Upper lobe of left lung (tissue), 6 donors: ENCODE results near the gene TAF15. TPM values are rescaled to one million over a fixed set of nuclear protein-coding genes. Genes with fewer than 3 reads are reported as not detected.

Source experiments
- ATAC-seq, 2 donors: fragments of 200-7000 bp; cut with Tn5 transposase; one replicate each; pipeline ENCODE4 v1.9.1; 2022; ENCODE audit warnings: mild to moderate bottlenecking in 2 of 2, moderate library complexity in 2 of 2; ENCODE audit not compliant: low FRiP score in 2 of 2
- DNase-seq, 2 donors: peaks; one replicate each; pipeline ENCODE4 v3.0.0-alpha.2; 2019 to 2020
- H3K27ac ChIP-seq, 4 donors: fragments of 200-600 bp; sonication (generic); one replicate each; pipeline ENCODE4 v1.5.1; 2016 to 2019
- H3K27me3 ChIP-seq, 4 donors: fragments of 200-600 bp; sonication (generic); one replicate each; pipeline ENCODE4 v1.5.1; 2017 to 2019
- H3K36me3 ChIP-seq, 4 donors: fragments of 200-600 bp; sonication (generic); one replicate each; pipeline ENCODE4 v1.5.1; 2016 to 2019
- H3K4me1 ChIP-seq, 4 donors: fragments of 200-600 bp; sonication (generic); one replicate each; pipeline ENCODE4 v1.5.1; 2018 to 2019
- H3K4me3 ChIP-seq, 4 donors: fragments of 200-600 bp; sonication (generic); one replicate each; pipeline ENCODE4 v1.5.1; 2017 to 2019; ENCODE audit warnings: mild to moderate bottlenecking in 2 of 4, moderate library complexity in 1 of 4
- H3K9me3 ChIP-seq, 4 donors: fragments of 200-600 bp; sonication (generic); one replicate each; pipeline ENCODE4 v1.5.1; 2018 to 2019
- EP300 ChIP-seq, 4 donors: sonication (generic); formaldehyde crosslinking; IDR thresholded peaks; one replicate each; pipeline ENCODE4 v1.5.1; 2017; ENCODE audit warnings: antibody characterized with exemption in 4 of 4, control low read depth in 2 of 4
- POLR2A ChIP-seq, 4 donors: fragments of 450-650 bp; IDR thresholded peaks; one replicate each; pipeline ENCODE4 v1.5.1; 2016 to 2017; ENCODE audit warnings: antibody characterized with exemption in 4 of 4, mild to moderate bottlenecking in 2 of 4
- POLR2AphosphoS5 ChIP-seq, 2 donors: sonication (generic); formaldehyde crosslinking; IDR thresholded peaks; one replicate each; pipeline ENCODE4 v1.5.1; 2017; ENCODE audit warnings: antibody characterized with exemption in 2 of 2
- WGBS, 2 donors: methylation state at CpG; one replicate each; pipeline ENCODE4 v1.1.5; 2017 to 2018; 5-methylcytosine and 5-hydroxymethylcytosine counted together
- total RNA-seq, 6 donors: library from RNA; depleted of rRNA in 4 of 6; stranded (reverse); fragments of >200 nt in 4 of 6; gene quantifications; one replicate each; pipeline versions ENCODE4 v1.1.0 to v1.2.1, GENCODE V29; 2016 to 2021
- TF ChIP-seq, protein P1 (sequence below), 6 experiments: fragments of 450-650 bp in 4 of 6; fragments of 200-600 bp in 2 of 6; sonication (generic) in 2 of 6; IDR thresholded peaks; one replicate each; pipeline ENCODE4 v1.5.1; 2016 to 2019; ENCODE audit warnings: antibody characterized with exemption in 6 of 6
- donor health status: DM: no; HTN: no; CAD: no; lungs with moderate emphysema.
- donor health status: DM: no; HTN: yes; CAD: no; lungs with severe emphysema.

The TAF15 gene
- total RNA-seq, 6 donors from 2014 or later = 42.4 to 137 (median 93.0) TPM

- Histone ChIP-seq H3K27ac (no peak overlapping the region), H3K9me3 (no peaks in the 10 kb centered on the region), H3K4me1 (peaks cover 44 to 61% (median 51%) of the 10 kb centered on the region in 4 donors), H3K27me3 (peaks cover 0 to 12% (median under 1%) of the 10 kb centered on the region in 4 donors), H3K36me3 (no peaks in the 10 kb centered on the region), H3K4me3 (no peak overlapping the region)
- DNase-seq = no peak
- ATAC-seq = no peak
- TF ChIP-seq POLR2A (IDR thresholded peaks at IDR 0.05) = no peak
- no peak for TF ChIP-seq EP300 (IDR thresholded peaks at IDR 0.05)
- TF ChIP-seq, protein P1, sequence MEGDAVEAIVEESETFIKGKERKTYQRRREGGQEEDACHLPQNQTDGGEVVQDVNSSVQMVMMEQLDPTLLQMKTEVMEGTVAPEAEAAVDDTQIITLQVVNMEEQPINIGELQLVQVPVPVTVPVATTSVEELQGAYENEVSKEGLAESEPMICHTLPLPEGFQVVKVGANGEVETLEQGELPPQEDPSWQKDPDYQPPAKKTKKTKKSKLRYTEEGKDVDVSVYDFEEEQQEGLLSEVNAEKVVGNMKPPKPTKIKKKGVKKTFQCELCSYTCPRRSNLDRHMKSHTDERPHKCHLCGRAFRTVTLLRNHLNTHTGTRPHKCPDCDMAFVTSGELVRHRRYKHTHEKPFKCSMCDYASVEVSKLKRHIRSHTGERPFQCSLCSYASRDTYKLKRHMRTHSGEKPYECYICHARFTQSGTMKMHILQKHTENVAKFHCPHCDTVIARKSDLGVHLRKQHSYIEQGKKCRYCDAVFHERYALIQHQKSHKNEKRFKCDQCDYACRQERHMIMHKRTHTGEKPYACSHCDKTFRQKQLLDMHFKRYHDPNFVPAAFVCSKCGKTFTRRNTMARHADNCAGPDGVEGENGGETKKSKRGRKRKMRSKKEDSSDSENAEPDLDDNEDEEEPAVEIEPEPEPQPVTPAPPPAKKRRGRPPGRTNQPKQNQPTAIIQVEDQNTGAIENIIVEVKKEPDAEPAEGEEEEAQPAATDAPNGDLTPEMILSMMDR (IDR thresholded peaks at IDR 0.05) = no peak
- no peak for TF ChIP-seq POLR2AphosphoS5 (IDR thresholded peaks at IDR 0.05)
- 79 to 82% methylated on average over 5 of the region's 5 CpGs for WGBS, 2 donors
These were observed 11.4 kb upstream of the TAF15 start for GRCh38 chr17:35797918-35798317.

- peaks cover 0 to 7% (median under 1%) of the 10 kb centered on the region in 4 donors for H3K27me3 ChIP-seq
These were observed 9.3 kb upstream of the TAF15 start for GRCh38 chr17:35799942-35800341.

DNA sequence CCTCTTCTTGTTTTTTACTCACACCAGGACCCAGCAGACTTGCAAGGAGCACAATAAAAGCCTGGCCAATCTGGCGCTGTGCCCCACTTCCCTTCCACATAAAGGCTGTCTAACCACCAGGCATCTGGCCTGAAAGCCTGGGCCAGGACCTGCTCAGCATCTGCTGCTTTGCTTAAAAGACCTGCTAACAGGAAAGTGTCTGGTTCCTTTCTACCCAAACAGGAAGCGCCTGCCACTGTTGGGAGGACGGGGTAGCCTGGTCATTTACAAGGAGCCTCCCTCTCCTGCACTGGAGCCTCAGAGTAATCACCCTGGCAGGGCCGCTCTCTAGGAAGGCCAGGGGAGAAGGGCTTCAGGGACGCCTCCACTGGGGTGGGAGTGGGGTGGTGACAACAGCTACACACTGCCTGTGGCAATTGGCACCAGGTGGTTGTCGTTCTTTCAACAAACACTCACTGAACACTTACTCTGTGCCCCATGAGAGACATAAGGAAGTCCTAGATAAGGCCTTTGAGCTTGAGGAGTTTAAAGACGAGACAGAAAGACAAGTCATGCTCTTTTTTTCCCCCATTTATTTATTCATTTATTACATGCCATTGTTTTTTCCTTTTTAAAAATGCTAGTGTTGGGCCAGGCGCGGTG, 7.6 kb upstream of the TAF15 start:
- Histone ChIP-seq H3K27me3 (no peaks in the 10 kb centered on the region), H3K4me3 (no peak overlapping the region), H3K9me3 (no peaks in the 10 kb centered on the region), H3K4me1 (peaks cover 31 to 47% (median 34%) of the 10 kb centered on the region in 4 donors), H3K36me3 (no peaks in the 10 kb centered on the region), H3K27ac (peak overlapping the region; percentile 52 to 77 (median 71))
- peak in 1 of 2 donors; percentile 55 for ATAC-seq
- DNase-seq = peak in 1 of 2 donors; percentile 64
- 30 to 35% methylated on average over 9 of the region's 9 CpGs for WGBS, 2 donors
- peak; percentile 56 to 58 for TF ChIP-seq POLR2AphosphoS5 (IDR thresholded peaks at IDR 0.05)
- TF ChIP-seq, protein P1 (IDR thresholded peaks at IDR 0.05) = no peak

More at GRCh38 chr17:35799942-35800341, 9.3 kb upstream of the TAF15 start:
- peak in 1 of 2 donors; percentile 70 for ATAC-seq
- no peak overlapping the region for H3K4me3 ChIP-seq
- no peaks in the 10 kb centered on the region for H3K9me3 ChIP-seq
- no peaks in the 10 kb centered on the region for H3K36me3 ChIP-seq
- H3K27ac ChIP-seq = peak overlapping the region in 3 of 4 donors; percentile 52 to 77 (median 73)
- peak in 1 of 2 donors; percentile 86 for DNase-seq
- H3K4me1 ChIP-seq = peaks cover 41 to 59% (median 46%) of the 10 kb centered on the region in 4 donors
- TF ChIP-seq POLR2A (IDR thresholded peaks at IDR 0.05) (peak in 1 of 4 donors; percentile 7), POLR2AphosphoS5 (IDR thresholded peaks at IDR 0.05) (peak in 1 of 2 donors; percentile 15), EP300 (IDR thresholded peaks at IDR 0.05) (no peak)

DNA sequence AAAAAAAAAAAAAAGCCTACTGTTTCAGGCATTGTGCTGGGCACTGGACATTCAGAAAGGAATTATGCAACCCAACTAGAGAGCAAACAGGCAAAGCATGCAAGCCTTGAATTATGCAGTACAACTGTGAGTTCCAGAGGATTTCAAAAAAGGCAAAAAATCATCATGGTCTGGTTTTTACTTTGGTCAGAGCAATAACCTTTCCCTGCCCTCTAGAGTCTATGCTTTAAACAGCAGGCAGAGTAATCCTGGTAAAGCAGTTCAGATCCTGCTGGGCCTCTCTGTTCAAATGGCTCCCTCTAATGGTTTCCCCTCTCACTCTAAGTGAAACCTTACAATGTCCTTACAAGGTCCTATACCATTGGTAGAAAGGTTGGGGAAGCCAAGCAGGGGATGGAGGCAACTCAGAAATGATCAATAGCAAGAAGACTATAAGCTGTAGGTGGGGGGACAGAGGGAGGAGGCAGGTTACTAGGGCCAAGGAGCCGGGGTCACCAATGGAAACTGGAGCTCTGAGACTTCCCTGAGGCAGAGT, 4.6 kb upstream of the TAF15 start:
- peak; percentile 77 to 84 for ATAC-seq
- DNase-seq = peak in 1 of 2 donors; percentile 56
- no peak overlapping the region for H3K27ac ChIP-seq

More for the DNA sequence above, 4.6 kb upstream of the TAF15 start:
- Histone ChIP-seq H3K36me3 (no peaks in the 10 kb centered on the region), H3K9me3 (no peaks in the 10 kb centered on the region), H3K4me1 (peaks cover 31 to 43% (median 36%) of the 10 kb centered on the region in 4 donors), H3K4me3 (no peak overlapping the region), H3K27me3 (no peaks in the 10 kb centered on the region)
- 28 to 29% methylated on average over 1 of the region's 1 CpG for WGBS, 2 donors
- TF ChIP-seq POLR2AphosphoS5 (IDR thresholded peaks at IDR 0.05) (no peak), POLR2A (IDR thresholded peaks at IDR 0.05) (no peak), EP300 (IDR thresholded peaks at IDR 0.05) (no peak)
- TF ChIP-seq, protein P1 (IDR thresholded peaks at IDR 0.05) = peak; percentile 72 to 95 (median 88)
